Osteocyte (in vitro differentiated cells): ENCODE measurements around the gene MALRD1. TPM values are rescaled to one million over a fixed set of nuclear protein-coding genes. Genes with fewer than 3 reads are reported as not detected.

Experiments used
- DNase-seq: peaks from one replicate; pipeline ENCODE4 v3.0.0; 2021; ENCODE audit warnings: mixed read lengths; ENCODE audit not compliant: unreplicated experiment; ENCODE audit errors: extremely low spot score
- H3K27ac Mint-ChIP-seq: one replicate; pipeline ENCODE4 v1.8.0; 2021; ENCODE audit warnings: mild to moderate bottlenecking, mixed read lengths; ENCODE audit not compliant: unreplicated experiment
- H3K27me3 Mint-ChIP-seq: one replicate; pipeline ENCODE4 v1.8.0; 2021; ENCODE audit warnings: mixed read lengths; ENCODE audit not compliant: unreplicated experiment
- H3K36me3 Mint-ChIP-seq: one replicate; pipeline ENCODE4 v1.8.0; 2021; ENCODE audit warnings: mixed read lengths; ENCODE audit not compliant: unreplicated experiment
- H3K4me1 Mint-ChIP-seq: one replicate; pipeline ENCODE4 v1.8.0; 2021; ENCODE audit warnings: mixed read lengths; ENCODE audit not compliant: unreplicated experiment
- H3K4me3 Mint-ChIP-seq: one replicate; pipeline ENCODE4 v1.8.0; 2021; ENCODE audit warnings: mild to moderate bottlenecking, moderate library complexity, mixed read lengths; ENCODE audit not compliant: unreplicated experiment
- H3K9me3 Mint-ChIP-seq: one replicate; pipeline ENCODE4 v1.8.0; 2021; ENCODE audit warnings: mixed read lengths; ENCODE audit not compliant: unreplicated experiment
- CTCF ChIP-seq: fragments of 200-600 bp; sonication (generic); IDR thresholded peaks from 2 replicates; pipeline ENCODE4 v1.5.0; 2021; ENCODE audit warnings: antibody characterized with exemption, mild to moderate bottlenecking, moderate library complexity
- total RNA-seq: library from RNA; stranded (reverse); gene quantifications from 2 replicates; pipeline ENCODE4 v1.2.1, GENCODE V29; 2021

The MALRD1 gene
- total RNA-seq, 1 donor from 2014 or later, result 0.56 TPM

DNA sequence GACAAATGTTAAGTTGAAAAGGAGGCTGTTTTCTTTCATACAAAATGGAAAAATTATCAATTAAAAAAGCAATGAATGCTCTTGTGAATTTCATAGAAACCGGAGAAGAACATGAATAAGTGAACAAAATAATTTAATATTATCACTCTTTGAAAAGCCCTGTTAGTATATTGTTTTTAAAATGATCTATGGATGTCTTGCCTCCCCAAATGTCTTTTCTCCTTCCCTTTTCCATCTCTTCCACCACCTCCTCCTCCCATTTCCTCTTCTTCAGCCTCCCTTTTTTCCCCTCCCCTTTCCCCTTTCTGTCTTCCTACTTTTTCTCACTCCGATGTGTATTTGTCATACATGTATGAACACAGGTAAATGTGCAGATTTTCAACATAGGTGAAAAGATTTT is 234.7 kb downstream of the MALRD1 start:
- Mint-ChIP-seq H3K9me3 (peaks cover 9% of the 10 kb centered on the region), H3K36me3 (no peaks in the 10 kb centered on the region), H3K4me1 (no peaks in the 10 kb centered on the region), H3K27me3 (no peaks in the 10 kb centered on the region), H3K27ac (no peak overlapping the region), H3K4me3 (no peak overlapping the region)
- TF ChIP-seq CTCF, result no peak
- no peak for DNase-seq

DNA sequence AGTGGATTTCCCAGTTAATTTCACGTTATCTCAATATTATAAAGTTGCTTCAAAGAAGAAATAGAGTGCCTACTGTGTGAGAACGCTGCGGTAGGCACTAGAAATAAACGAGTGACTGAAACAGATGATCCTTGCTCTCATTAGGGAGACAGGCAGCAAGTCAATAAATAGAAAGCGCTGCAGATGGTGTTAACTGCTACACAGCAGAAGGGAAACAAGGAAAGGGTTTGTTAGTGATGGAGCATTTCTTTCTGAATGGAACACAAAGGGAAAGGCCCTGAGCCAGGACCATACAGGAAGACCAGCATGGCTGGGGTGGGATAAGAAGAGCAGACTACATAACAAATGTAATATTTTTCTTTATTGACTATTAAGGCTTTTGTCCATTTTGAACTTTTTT is 235.2 kb downstream of the MALRD1 start:
- DNase-seq, result no peak
- Mint-ChIP-seq H3K27me3 (no peaks in the 10 kb centered on the region), H3K4me1 (no peaks in the 10 kb centered on the region), H3K4me3 (no peak overlapping the region), H3K9me3 (peaks cover 9% of the 10 kb centered on the region), H3K36me3 (no peaks in the 10 kb centered on the region), H3K27ac (no peak overlapping the region)
- no peak for TF ChIP-seq CTCF

- TF ChIP-seq CTCF, result no peak
- Mint-ChIP-seq H3K27ac (no peak overlapping the region), H3K27me3 (no peaks in the 10 kb centered on the region), H3K4me1 (no peaks in the 10 kb centered on the region), H3K4me3 (no peak overlapping the region), H3K9me3 (peaks cover 12% of the 10 kb centered on the region), H3K36me3 (no peaks in the 10 kb centered on the region)
- no peak for DNase-seq
These were observed 242.2 kb downstream of the MALRD1 start for GRCh38 chr10:19290770-19291169.

GRCh38 chr10:19294233-19294632 is 245.6 kb downstream of the MALRD1 start:
- H3K4me3 Mint-ChIP-seq, result no peak overlapping the region
- no peaks in the 10 kb centered on the region for H3K4me1 Mint-ChIP-seq
- no peak for DNase-seq
- no peaks in the 10 kb centered on the region for H3K27me3 Mint-ChIP-seq
- H3K9me3 Mint-ChIP-seq, result peaks cover 3% of the 10 kb centered on the region
- no peaks in the 10 kb centered on the region for H3K36me3 Mint-ChIP-seq
- TF ChIP-seq CTCF, result no peak
- no peak overlapping the region for H3K27ac Mint-ChIP-seq

GRCh38 chr10:19299645-19300044 is 251.0 kb downstream of the MALRD1 start:
- Mint-ChIP-seq H3K9me3 (no peaks in the 10 kb centered on the region), H3K36me3 (no peaks in the 10 kb centered on the region), H3K27ac (no peak overlapping the region), H3K27me3 (no peaks in the 10 kb centered on the region), H3K4me3 (no peak overlapping the region), H3K4me1 (no peaks in the 10 kb centered on the region)
- TF ChIP-seq CTCF, result no peak
- no peak for DNase-seq
